ENCODE data around the gene IFI35.
"Not testable (repeated sequence)": the region's sequence is repeated elsewhere in the genome, so short reads cannot be mapped to it uniquely, and the experiment has no call there.

The IFI35 gene

GRCh38 chr17:42997984-42998938 is 8.3 kb upstream of the IFI35 start, which contains the start of gene RPL27:
Gene RPL27, plus strand, starts transcription at chr17:42998419. Its CDS starts 332 bp downstream, at chr17:42998751.
- DNase-seq (ENCODE audit: low read depth), result peak; percentile 93

GRCh38 chr17:42999003-42999525 is 7.5 kb upstream of the IFI35 start:
- DNase-seq (ENCODE audit: low read depth), result no peak

GRCh38 chr17:43000894-43001293 is 5.7 kb upstream of the IFI35 start:
- not testable (repeated sequence) for DNase-seq (ENCODE audit: low read depth)

GRCh38 chr17:43003542-43004172 is 2.9 kb upstream of the IFI35 start:
- DNase-seq (ENCODE audit: low read depth), result no peak

- no peak for DNase-seq (ENCODE audit: low read depth)
Observed at GRCh38 chr17:43010667-43011308, 4.2 kb downstream of the IFI35 start.

GRCh38 chr17:43011728-43012472 is 5.3 kb downstream of the IFI35 start:
- DNase-seq (ENCODE audit: low read depth), result no peak

GRCh38 chr17:43013296-43013695 is 6.7 kb downstream of the IFI35 start:
- no peak for DNase-seq (ENCODE audit: low read depth)

GRCh38 chr17:43014020-43014648 is 7.5 kb downstream of the IFI35 start:
- DNase-seq (ENCODE audit: low read depth), result no peak

GRCh38 chr17:43014649-43015542 is 8.3 kb downstream of the IFI35 start:
- DNase-seq (ENCODE audit: low read depth), result no peak

- no peak for DNase-seq (ENCODE audit: low read depth)
Observed at GRCh38 chr17:43015579-43015978, 9.0 kb downstream of the IFI35 start.

GRCh38 chr17:43016216-43016615 is 9.6 kb downstream of the IFI35 start:
- DNase-seq (ENCODE audit: low read depth), result no peak

GRCh38 chr17:43018008-43018853 is 11.6 kb downstream of the IFI35 start:
- no peak for DNase-seq (ENCODE audit: low read depth)

- DNase-seq (ENCODE audit: low read depth), result no peak
Observed at GRCh38 chr17:43018932-43019331, 12.3 kb downstream of the IFI35 start.

GRCh38 chr17:43019418-43019817 is 12.8 kb downstream of the IFI35 start:
- no peak for DNase-seq (ENCODE audit: low read depth)

GRCh38 chr17:43020030-43020621 is 13.5 kb downstream of the IFI35 start:
- no peak for DNase-seq (ENCODE audit: low read depth)

GRCh38 chr17:43020789-43021740 is 14.5 kb downstream of the IFI35 start:
- peak; percentile 34 for DNase-seq (ENCODE audit: low read depth)

- peak; percentile 61 for DNase-seq (ENCODE audit: low read depth)
Observed at GRCh38 chr17:43021741-43022512, 15.3 kb downstream of the IFI35 start, which contains the start of gene VAT1. Gene VAT1, minus strand, starts transcription at chr17:43022385. Its CDS starts 63 bp downstream, at chr17:43022322.

Measured in activated T-cell treated with anti-CD3 and anti-CD28 coated beads for 1 hour (primary cell).